WERI-Rb-1 (cell line): Measurements from ENCODE around the gene MS4A4E.

Experiments used
- DNase-seq: peaks from one replicate; pipeline ENCODE4 v3.0.0-alpha.2; 2020
- H3K27ac ChIP-seq: fragments of 250-450 bp; sonication (Bioruptor Pico); 2 replicates; pipeline ENCODE4 v1.5.1; 2020; ENCODE audit warnings: mild to moderate bottlenecking, moderate library complexity
- H3K27me3 ChIP-seq: fragments of 250-450 bp; sonication (Bioruptor Pico); 2 replicates; pipeline ENCODE4 v1.5.1; 2021; ENCODE audit warnings: mild to moderate bottlenecking, low read depth, moderate library complexity; ENCODE audit not compliant: insufficient read depth, severe bottlenecking
- H3K36me3 ChIP-seq: fragments of 250-450 bp; sonication (Bioruptor Pico); 2 replicates; pipeline ENCODE4 v1.5.1; 2020; ENCODE audit warnings: mild to moderate bottlenecking, moderate library complexity
- H3K4me3 ChIP-seq: 2 replicates; pipeline ENCODE4 v1.5.1; 2011; ENCODE audit warnings: low read depth, mild to moderate bottlenecking, control low read depth, low read length
- H3K9me3 ChIP-seq: fragments of 250-450 bp; sonication (Bioruptor Pico); 2 replicates; pipeline ENCODE4 v1.5.1; 2021; ENCODE audit warnings: mild to moderate bottlenecking, moderate library complexity; ENCODE audit not compliant: severe bottlenecking
- CTCF ChIP-seq: IDR thresholded peaks from 2 replicates; pipeline ENCODE4 v1.5.1; 2011; ENCODE audit warnings: low read depth, mild to moderate bottlenecking, control low read depth, inconsistent platforms, low read length

MS4A4E gene

GRCh38 chr11:60184824-60185511 is 58.0 kb downstream of the MS4A4E start:
- no peak for TF ChIP-seq CTCF
- no peak overlapping the region for H3K4me3 ChIP-seq
- H3K36me3 ChIP-seq: no peaks in the 10 kb centered on the region
- H3K27me3 ChIP-seq: no peaks in the 10 kb centered on the region
- DNase-seq: no peak
- H3K27ac ChIP-seq: no peak overlapping the region
- no peaks in the 10 kb centered on the region for H3K9me3 ChIP-seq

DNA sequence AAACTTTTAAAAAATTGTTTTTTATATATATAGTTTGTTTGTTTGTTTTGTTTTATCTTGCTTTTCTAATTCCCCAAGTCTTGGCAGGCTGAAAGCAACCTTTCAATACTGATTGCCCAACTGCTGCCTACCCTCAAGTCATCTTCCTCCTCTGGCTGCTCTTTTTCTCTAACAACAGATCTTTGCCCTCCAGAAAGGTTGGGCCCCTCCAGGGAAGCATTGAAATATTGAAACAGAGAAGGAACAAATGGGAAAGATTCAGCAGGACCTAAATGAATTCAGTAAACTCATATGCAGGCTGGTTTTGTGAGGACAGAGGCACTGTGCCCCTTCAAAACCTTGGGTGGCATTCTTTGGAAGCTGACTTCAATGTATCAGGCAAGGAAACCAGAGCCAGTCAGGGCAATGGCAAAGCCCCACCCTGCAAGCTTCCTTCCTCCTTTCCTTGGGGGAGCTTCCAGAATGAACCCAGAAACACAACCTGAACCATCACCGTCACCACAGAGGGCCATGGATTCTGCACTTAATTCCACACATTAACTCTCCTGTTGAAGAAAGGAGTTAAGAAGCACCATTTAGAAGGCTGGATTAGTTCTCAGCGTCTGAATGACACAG is 59.2 kb downstream of the MS4A4E start:
- no peaks in the 10 kb centered on the region for H3K9me3 ChIP-seq
- DNase-seq: no peak
- no peak overlapping the region for H3K27ac ChIP-seq
- H3K27me3 ChIP-seq: no peaks in the 10 kb centered on the region
- H3K36me3 ChIP-seq: no peaks in the 10 kb centered on the region
- no peak for TF ChIP-seq CTCF
- H3K4me3 ChIP-seq: no peak overlapping the region

- Histone ChIP-seq H3K27ac (no peak within 1 kb of the TSS), H3K27me3 (no peaks in the 10 kb centered on the region), H3K9me3 (no peaks in the 10 kb centered on the region), H3K36me3 (no peaks in the 10 kb centered on the region), H3K4me3 (no peak within 1 kb of the TSS)
- no peak for DNase-seq
- TF ChIP-seq CTCF: no peak
Measured at GRCh38 chr11:60182541-60183330, 60.2 kb downstream of the MS4A4E start, which contains the start of gene MS4A6A. Gene MS4A6A (minus strand): TSS chr11:60183083. CDS start chr11:60181727, 1,356 bp downstream.

DNA sequence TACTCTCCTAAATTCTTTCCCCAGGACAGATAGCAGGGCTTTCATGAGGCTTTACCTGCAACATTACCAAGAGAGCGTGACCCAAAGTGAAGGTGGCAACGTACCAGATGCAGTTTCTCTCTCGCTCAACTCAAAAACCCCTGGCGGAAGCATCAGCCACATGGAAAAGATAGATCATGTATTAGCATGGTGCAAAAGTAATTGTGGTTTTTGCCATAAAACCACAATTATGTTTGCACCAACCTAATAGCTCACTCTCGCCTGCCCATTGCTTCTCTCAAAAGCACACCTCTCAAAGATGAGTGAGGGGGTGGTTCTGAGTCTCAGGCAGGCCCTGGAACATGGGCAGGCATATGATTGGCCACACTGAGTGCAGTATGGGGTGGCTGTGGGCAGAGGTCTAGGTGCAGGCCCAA is 67.1 kb downstream of the MS4A4E start:
- H3K36me3 ChIP-seq: no peaks in the 10 kb centered on the region
- DNase-seq: no peak
- H3K9me3 ChIP-seq: no peaks in the 10 kb centered on the region
- no peak for TF ChIP-seq CTCF
- no peaks in the 10 kb centered on the region for H3K27me3 ChIP-seq
- no peak overlapping the region for H3K27ac ChIP-seq
- H3K4me3 ChIP-seq: no peak overlapping the region

- H3K27me3 ChIP-seq: no peaks in the 10 kb centered on the region
- H3K9me3 ChIP-seq: peaks cover 6% of the 10 kb centered on the region
- H3K4me3 ChIP-seq: no peak overlapping the region
- H3K36me3 ChIP-seq: no peaks in the 10 kb centered on the region
- no peak overlapping the region for H3K27ac ChIP-seq
- TF ChIP-seq CTCF: no peak
- no peak for DNase-seq
Measured at GRCh38 chr11:60172011-60172410, 70.9 kb downstream of the MS4A4E start.
